ENCODE results near the gene HOXA2. TPM values are rescaled to one million over a fixed set of nuclear protein-coding genes. Genes with fewer than 3 reads are reported as not detected.

HOXA2 gene
- total and polyA plus RNA-seq, 4 donors, result 0.05 to 0.13 (median 0.08) TPM

GRCh38 chr7:27146491-27147198, 44.2 kb upstream of the HOXA2 start:
- H3K27me3 ChIP-seq (ENCODE audit: control insufficient read depth in 4 of 4, insufficient read depth in 4 of 4, low read length in 3 of 4), result peaks cover 8 to 32% (median 18%) of the 10 kb centered on the region in 4 donors
- 32% methylated on average over 5 of the region's 5 CpGs for WGBS
- H3K4me3 ChIP-seq (ENCODE audit: low read depth in 1 of 3, low read length in 3 of 3), result no peak overlapping the region
- H3K4me1 ChIP-seq (ENCODE audit: control insufficient read depth in 4 of 4, insufficient read depth in 4 of 4, low read length in 3 of 4), result peaks cover 11 to 33% (median 14%) of the 10 kb centered on the region in 4 donors
- no peaks in the 10 kb centered on the region for H3K36me3 ChIP-seq (ENCODE audit: control insufficient read depth in 4 of 4, insufficient read depth in 3 of 4, low read depth in 1 of 4, low read length in 3 of 4)
- H3K9me3 ChIP-seq (ENCODE audit: control insufficient read depth in 4 of 4, low read length in 3 of 4), result peaks cover 0 to 11% (median 0%) of the 10 kb centered on the region in 4 donors
- TF ChIP-seq SP1 (IDR thresholded peaks at IDR 0.05), result no peak
- no peak for TF ChIP-seq RAD21 (IDR thresholded peaks at IDR 0.05)
- TF ChIP-seq TAF1 (conservative IDR thresholded peaks at IDR 0.05), result no peak
- no peak for TF ChIP-seq HNF4A (conservative IDR thresholded peaks at IDR 0.05)
- TF ChIP-seq HNF4G (IDR thresholded peaks at IDR 0.05), result no peak
- no peak for TF ChIP-seq EGR1 (IDR thresholded peaks at IDR 0.05; ENCODE audit: low read depth in 2 of 2)
- TF ChIP-seq FOXA1 (IDR thresholded peaks at IDR 0.05), result no peak
- no peak for TF ChIP-seq CTCF (IDR thresholded peaks at IDR 0.05; ENCODE audit: low read depth, low read length, missing input control)
- no peak for TF ChIP-seq ATF3 (IDR thresholded peaks at IDR 0.05)
- TF ChIP-seq ZBTB33 (IDR thresholded peaks at IDR 0.05), result no peak
- TF ChIP-seq NR2F2 (IDR thresholded peaks at IDR 0.05), result no peak
- TF ChIP-seq GABPA (IDR thresholded peaks at IDR 0.05 in 1 of 2, conservative IDR thresholded peaks at IDR 0.05 in 1 of 2), result no peak
- no peak for TF ChIP-seq REST (IDR thresholded peaks at IDR 0.05)
- no peak for TF ChIP-seq JUND (IDR thresholded peaks at IDR 0.05)
- TF ChIP-seq RXRA (IDR thresholded peaks at IDR 0.05), result no peak
- TF ChIP-seq FOXA2 (IDR thresholded peaks at IDR 0.05), result no peak
- no peak overlapping the region for H3K9ac ChIP-seq (ENCODE audit: low read depth in 1 of 2, low read length in 2 of 2)
- no peak for DNase-seq (ENCODE audit: low spot score)
- H3K27ac ChIP-seq (ENCODE audit: low read depth in 1 of 2, low read length in 2 of 2), result no peak overlapping the region
